NCI-H524 treated with DMSO at 0.1 percent for 48 hours (cell line): ENCODE data around the gene IL20RA.
"Not testable (repeated sequence)": the region's sequence is repeated elsewhere in the genome, so short reads cannot be mapped to it uniquely, and the experiment has no call there.

Experiments used
- DNase-seq: peaks from one replicate; lab custom pipeline; 2025; lab: John Stamatoyannopoulos, UW

IL20RA gene

DNA sequence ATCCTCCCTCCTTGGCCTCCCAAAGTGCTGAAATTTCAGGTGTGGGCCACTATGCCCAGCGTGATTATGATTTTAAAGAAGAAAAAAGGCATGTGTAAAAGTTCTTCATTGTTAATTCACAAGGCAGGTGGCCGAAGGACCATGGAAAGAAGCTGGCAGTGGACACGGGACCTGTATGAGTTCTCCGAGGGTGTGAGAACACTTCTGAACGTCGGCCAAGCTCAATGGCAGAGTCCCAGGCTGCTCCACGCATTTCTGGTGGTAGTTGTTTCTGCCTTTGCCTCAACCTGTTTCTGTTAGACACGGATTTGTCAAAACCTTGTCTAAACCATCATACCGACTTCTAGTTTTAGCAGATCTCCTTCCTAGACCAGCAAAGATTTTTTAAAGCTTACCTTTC lies 36.6 kb downstream of the IL20RA start:
- no peak for DNase-seq

DNA sequence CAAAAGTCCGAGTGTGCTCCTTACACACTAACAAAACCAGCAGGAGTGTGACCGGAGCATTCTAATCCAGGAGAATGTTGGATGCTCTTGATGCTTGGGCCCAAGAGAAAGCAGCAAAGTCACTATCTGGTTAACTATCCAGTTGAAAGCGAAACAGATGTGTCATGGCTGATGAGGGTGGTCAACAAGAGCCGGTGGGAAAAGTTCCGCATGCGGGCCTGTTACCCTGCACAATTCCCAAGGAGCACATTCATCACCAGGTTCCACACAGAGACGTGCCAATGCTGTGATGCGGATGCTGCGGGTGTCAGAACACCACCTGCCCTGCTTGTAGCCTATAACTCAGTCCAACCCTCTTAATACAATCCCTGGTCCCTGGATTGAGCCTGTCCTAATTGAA lies 38.7 kb downstream of the IL20RA start:
- DNase-seq: no peak

DNA sequence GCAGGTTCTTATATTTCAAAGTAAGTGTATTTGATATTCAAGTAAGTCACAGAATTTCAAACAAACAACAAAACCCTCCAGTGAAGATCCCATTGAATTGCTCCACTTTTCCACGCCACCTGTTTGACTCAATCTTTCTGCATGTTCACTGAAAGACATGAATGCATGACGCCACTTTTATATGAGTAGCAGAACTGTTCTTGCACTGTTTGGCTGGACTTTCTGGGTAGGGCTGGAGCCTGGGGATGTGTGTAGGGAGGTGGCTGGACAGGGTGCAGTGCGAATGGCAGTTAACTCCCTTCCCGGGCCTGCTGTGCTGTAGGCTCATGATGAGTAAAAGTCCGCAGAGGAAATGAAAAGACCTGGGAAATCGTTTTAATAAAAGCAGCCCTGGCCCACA lies 39.7 kb downstream of the IL20RA start:
- no peak for DNase-seq

DNA sequence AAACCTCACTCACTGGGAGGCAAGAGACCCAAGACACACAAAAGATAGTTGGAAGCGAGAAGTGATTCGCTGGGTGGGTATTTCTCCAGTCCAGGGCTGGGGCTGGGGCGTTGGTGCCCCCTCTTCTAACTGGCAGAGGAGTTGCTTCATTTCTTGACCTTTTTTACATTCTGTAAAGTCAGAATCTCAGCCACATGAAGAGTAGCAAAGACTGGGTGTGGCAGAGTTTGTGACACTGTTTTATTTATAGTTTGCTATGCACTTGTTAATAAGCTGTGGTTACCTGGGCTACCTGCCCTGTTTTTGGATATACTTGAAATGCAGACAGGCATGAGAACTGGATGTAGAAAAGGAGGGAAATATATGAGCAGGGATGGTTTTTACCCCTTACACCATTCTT lies 42.3 kb downstream of the IL20RA start:
- DNase-seq: no peak

DNA sequence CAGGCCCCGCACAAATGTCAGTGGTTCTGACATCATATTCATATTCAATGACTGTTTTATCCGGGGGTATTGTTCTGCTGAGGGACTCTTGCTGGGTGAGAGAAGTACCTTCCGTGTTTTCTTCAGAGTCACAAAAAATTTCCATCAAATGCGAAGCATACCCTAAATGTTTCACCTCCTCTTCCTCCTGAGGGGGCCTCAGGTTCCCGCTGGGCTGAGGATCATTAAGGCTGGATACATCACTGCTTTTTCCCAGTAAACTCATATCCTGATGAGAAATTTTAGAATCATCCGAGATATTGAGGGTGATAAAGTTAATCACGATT lies 42.8 kb downstream of the IL20RA start:
- DNase-seq: no peak

DNA sequence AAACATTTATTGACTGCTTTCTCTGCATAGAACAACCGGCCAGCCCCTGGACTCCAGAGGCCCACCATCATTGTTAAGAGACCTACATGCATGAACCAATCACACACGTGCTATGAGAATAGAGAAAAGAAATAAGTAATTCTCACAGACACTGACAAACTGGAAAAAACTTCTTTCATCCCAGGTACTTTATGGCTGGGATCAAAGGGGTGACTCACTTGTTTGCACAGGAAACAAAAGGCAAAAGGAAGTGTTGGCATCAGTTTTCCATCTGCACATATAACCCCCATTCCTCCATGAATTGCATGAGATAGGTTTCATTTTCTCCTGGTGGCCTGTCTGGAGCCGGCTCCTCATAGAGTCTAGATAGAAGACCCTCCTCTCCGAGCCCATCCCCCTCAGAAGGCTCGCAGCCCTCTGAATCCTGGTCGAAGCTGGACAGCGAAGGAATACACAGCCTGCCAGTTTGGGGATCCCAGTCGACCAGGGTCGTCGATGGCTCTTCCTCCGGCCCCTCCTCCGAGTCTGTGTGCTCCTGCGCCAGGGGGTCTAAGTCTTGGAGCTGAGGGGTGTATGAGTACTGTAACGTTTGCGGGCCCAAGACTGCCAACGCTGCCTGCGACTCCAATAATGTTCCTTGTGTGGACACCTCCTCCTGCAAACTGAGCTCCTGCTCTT lies 43.3 kb downstream of the IL20RA start:
- no peak for DNase-seq

DNA sequence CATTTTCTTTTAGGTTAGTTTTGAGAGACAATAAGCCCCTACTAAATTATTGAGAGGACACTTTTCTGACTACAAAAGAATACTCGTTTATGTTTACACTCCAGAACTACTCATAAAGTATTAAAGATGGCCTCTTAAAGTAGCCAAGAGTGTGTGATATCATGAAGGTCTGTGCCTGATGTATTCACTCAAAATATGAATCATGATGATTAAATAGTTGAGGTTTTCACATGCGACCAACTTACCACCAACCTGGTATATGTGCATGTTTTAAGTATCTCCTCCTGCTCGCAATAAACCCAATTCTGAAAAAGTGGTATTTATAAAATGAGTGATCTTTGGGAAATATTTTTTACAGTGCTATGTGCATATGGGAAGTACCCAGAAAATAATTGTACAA lies 43.9 kb downstream of the IL20RA start:
- no peak for DNase-seq

DNA sequence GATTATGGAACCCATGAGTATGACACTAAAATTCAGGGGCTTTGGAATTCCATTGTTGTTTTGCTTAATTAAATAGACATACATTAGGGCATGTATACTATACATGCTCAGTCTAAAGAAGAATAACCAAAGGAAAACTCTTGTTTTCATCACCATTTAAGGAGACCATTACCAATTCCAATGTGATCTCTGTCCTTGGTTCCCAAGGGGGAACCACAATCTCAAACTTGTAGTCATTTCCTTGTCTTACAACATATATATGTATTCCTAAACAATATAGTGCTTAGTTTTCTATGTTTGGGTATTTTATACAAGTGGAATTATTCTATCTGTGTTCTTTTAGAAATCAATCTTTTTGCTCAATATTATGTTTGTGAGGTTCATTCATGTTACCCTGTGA lies 49.2 kb downstream of the IL20RA start:
- DNase-seq: no peak

DNA sequence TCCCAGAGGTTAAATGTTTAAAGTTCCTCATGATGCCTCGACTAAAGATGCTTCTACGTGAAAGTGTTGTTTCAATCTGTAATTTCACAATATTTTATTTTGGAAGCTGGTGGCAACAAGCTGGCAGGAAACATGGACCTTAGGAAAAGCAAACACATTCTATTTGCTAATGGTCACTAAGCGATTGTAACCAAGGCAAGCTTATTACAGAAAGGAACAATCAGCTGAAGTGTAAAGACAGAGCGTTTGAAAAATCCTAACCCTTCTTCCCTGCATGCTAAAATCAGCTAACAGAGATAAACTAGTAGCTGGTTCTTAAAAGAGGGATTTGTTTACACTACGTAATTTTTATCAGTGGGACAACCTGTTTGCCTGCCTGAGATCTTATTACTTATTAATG lies 50.0 kb downstream of the IL20RA start:
- no peak for DNase-seq

DNA sequence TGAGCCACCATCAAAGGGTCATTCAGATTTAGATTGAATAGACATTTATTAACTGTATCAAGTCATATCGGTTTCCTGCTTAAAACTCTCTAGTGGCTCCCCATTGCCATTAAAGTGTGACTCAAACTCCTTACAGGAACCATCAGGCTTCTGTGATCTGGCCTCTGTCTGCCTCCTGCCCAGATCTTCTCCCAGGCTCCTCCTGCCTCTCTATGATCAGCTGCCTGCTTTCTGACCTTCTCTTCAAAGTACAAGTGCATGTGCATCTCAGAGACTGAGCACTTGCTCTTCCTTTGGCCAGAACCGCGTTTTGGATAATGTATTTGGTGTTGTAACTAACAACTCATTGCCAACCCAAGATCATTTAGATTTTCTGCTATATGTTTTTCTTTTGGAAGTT lies 52.7 kb downstream of the IL20RA start:
- no peak for DNase-seq

DNA sequence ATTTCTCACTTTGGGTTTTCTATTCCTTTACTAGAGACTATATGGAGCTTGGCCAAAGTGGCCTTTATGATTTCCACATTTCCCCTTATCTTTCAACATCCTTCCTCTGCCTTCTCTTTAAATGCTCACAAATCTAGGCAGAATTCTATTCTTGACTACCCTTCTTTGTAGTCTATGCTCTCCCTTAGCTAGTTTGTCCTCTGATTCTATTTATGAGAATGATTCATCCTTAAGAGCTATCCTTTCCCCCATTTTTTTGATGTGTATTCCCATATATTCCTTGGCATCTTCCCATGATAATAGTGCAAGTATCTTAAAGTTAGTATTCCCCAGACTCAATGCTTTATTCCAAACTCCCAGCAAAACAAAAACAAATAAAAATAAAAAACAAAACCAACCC lies 53.1 kb downstream of the IL20RA start:
- no peak for DNase-seq

DNA sequence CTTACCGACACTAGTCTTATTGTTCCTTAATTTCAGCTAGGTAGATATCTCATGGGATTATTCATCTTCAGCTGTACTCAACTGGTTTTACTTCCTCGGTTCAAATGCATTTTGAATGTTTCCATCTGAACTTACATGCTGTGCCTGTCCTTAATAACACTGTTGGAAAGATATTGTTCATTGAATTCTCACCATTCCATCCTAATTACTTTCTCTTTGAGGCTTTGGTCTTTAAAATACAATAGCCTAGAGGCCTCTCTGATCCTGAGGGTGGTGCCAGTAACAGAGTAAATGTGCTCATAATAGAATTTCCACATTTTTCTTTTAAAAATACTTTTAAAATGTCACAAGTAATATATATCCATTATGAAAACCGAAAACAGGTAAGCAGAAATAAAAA lies 54.0 kb downstream of the IL20RA start:
- no peak for DNase-seq

DNA sequence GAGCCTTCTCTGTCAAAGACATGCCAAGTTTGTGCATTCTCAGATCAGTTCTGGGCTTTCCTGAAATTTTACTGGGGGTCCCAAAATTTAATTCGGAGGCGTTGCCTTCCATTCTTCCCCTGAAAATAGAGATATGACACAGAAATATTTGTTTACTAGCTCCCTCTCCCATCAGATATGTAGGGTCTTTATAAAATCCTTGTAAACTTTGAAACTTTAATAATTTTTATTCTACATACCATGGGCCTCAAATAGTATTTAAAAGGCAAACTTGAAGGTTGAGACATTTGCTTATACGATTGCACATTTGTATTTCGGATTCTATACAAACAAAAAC lies 54.6 kb downstream of the IL20RA start:
- DNase-seq: no peak

DNA sequence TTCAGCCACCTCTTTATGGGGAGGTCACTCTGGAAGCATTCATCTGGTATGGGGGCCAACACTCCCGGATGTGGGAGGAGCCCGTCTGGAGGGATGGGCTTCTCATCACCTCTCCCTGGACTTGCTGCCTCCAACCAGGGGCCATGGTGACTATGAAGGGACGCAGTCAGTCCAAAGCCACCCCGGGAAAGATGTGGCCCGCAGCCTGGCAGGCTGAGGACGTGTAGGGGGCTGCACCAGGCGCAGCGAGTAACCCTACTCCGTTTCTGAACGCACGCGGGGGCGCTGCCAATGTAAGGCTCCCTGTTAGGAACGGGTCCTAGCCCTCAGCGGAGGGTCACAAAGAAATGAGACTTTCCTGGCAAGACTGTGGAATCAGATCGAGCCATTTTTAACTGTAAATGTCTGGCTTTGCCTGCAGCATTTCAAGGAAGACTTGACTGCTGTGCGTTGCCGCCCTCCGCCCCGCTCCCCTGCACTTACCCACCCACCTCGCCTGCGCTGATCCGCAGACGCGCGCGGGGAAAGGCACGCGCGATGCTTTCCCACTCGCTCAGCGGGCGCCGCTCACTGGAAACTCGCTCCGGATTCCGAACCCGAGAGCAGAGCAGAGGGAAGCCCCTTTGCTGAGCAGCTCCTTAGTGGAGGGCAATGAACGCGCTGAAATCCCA lies 55.1 kb downstream of the IL20RA start:
- DNase-seq: peak; percentile 43

DNA sequence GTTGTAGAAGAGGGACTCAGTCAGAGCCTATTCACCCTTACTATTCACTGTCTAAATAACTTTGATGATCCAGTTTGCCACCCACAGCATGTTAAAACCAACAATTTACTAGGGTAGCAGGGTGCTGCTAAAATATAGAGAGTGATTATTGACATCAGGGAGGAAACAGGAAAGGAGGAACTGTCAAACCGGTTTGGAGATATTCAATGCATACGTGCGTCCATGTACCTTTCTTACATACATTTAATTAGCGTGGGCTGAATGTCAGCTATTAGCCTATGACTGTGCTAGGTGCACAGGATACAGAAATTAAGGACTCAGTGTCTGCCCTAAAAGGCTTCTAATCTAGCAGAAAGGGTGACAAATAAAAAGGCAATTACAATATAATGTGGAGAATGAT lies 57.2 kb downstream of the IL20RA start:
- DNase-seq: no peak

DNA sequence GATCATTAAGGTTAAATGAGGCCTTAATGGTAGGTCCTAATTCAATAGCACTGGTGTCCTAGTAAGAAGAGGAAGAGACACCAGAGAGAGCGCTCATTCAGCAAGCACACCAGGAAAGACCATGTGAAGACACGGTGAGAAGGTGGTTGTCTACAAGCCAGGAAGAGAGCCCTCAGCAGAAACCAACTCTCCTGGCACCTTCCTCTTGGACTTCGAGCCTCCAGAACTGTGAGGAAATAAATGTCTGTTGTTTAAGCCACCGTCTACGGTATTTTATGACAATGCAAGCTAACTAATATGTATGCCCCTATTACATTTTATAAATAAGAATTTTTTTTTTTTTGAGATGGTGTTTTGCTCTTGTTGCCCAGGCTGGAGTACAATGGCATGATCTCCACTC lies 59.3 kb downstream of the IL20RA start:
- no peak for DNase-seq

DNA sequence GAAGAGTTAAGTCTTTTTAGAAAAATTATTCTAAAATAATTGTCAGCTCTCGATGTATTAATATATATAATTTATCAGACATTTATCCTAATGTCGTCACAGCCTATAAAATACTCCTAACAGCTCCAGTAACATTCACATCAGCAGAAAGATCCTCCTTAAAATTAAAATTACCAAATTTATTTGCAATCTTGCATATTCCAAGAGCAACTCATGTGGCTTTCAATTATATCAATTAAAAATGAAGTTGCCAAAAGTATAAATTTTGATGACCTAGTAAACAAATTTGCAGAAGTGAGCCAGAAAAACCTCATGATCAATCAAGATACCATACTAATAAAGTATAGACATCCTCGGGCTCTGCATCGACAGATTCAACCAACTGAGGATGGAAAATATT lies 60.2 kb downstream of the IL20RA start:
- no peak for DNase-seq

DNA sequence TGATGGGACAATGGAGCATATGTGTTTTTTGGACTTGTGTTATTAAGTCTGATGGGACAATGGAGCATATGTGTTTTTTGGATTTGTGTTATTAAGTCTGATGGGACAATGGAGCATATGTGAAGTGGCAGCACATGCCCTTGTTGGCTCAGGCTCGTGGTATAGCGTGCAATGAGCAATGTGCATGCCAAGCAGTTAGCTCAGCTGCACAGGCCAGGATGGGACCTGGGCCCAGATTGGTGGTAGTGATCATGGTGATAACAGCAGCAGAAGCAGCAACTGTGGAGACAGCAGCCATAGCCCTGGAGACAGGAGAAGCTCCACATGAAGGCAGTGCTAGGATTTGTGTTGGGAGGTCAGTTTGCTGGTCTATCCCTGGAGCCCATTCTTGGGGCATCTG lies 61.1 kb downstream of the IL20RA start:
- DNase-seq: no peak

DNA sequence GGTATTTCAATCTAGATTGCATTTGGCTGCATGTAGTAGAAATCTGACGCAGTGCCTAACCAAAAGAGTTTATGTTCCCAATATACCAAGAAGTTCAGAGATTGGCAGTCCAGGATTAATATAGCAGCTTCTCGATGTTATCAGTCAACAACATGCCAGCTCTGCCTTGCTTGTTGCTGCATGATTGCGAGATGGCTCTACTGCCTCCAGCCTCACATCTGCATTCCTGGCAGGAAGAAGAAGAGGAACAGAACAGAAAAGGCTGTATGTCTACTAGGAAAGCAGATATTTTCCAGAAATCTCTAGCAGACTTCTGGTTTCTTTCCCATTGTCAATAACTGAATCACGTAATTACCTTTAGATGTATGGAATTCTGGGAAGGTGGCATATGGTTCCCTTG lies 61.8 kb downstream of the IL20RA start:
- DNase-seq: no peak

DNA sequence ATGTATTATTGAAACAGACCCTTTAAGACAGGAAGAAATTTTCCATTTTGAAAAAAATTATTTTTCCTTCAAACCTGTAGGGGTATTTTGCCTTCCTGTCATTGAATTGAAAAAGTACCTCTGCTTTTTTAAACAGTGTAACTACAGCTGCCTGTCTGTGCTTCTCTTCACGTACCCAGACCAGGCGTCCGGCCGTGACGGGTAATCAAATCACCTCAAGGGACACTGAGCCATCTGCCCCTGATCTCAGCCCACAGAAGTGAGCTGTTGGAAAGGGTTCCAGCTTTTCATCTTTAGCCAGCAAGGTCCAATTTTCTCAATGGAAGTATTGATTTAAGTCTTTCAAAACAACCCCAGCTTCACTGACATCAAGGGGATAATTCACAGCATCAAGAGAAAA lies 64.7 kb downstream of the IL20RA start:
- no peak for DNase-seq

DNA sequence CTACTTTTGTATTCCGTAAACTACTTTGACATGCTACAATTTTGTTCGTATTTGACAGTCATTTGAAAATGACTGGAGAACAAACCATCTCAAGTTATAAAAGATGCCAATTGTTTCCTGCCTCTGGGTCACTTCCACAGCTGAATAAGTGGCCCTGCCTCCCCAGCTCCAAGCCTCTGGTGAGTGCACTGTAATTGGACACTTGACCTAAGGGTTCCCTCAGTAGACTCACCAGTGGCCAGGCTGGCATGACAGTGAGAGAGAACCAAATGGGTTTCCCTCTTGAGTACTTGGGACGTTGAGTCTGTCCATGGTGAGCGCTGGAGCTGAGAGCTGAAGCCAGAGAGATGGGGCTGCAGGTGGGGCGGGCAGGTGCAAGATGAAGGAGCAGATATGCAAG lies 65.6 kb downstream of the IL20RA start:
- DNase-seq: no peak

DNA sequence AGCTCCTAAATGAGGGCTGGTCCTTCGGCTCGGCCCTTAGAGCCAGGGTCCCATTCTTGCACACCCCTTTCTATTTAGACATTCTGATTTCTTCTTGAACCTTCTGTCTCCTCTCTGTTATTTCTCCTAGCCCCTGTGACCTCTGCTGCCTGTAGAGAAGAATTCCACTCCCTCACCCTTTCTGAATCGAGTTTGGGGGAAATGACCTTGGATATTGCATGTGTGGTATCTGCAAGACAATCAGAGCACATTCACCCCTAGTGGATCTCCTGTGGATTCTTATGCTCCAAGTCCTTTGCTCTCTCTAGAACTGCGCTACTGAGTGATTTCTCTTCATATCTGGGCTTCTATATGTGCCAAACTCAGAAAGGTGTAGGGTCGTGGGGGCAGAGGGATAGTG lies 67.7 kb downstream of the IL20RA start:
- no peak for DNase-seq

DNA sequence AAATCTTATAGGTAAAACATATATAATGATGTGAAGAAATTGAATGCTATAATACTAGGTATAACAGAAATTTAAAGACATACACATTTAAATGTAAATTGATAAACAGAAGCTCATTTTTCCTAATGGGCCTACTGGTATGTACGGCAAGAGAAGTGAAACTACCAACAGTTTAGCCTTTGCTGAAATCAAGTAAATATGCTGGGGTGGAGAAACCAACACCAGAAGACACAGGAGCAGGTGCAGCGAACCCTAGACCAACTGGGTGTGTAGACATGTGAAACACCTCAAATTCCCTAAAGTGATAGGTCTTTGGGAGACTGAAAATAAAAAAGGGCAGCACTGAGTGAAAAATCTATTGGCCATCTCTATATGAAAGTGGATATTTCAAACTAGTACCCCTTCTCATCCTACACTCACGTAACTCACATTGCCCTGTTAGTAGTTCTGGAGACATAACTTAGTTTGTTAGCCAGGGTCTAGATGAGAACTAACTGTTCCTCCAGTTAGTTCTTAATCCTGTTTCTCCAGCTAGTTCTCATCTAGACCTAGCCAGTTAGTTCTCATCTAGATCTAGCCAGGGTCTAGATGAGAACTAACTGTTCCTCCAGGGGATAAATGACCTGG lies 69.6 kb downstream of the IL20RA start:
- no peak for DNase-seq

DNA sequence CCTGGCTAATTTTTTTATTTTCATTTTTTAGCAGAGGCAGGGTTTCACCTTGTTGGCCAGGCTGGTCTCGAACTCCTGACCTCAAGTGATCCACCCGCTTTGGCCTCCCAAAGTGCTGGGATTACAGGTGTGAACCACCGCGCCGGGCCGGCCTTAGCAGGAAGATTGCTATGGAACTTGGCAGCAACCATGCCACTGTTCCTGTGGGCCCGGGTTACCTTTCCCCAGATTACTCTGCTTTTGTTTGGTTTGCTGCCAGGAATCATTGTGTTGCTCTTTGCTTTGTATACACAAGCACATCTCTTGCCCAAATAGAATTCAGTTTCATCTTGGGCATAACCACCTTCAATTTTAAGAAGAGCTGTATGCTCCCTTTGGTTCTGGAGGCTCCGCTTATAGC lies 71.0 kb downstream of the IL20RA start:
- not testable (repeated sequence) for DNase-seq
